NCI-H2196 (cell line): Measurements from ENCODE around the gene LDHAL6B.

Experiments
- DNase-seq: peaks from one replicate; lab custom pipeline; 2025; ENCODE audit not compliant: unreplicated experiment; lab: John Stamatoyannopoulos, UW

The LDHAL6B gene

DNA sequence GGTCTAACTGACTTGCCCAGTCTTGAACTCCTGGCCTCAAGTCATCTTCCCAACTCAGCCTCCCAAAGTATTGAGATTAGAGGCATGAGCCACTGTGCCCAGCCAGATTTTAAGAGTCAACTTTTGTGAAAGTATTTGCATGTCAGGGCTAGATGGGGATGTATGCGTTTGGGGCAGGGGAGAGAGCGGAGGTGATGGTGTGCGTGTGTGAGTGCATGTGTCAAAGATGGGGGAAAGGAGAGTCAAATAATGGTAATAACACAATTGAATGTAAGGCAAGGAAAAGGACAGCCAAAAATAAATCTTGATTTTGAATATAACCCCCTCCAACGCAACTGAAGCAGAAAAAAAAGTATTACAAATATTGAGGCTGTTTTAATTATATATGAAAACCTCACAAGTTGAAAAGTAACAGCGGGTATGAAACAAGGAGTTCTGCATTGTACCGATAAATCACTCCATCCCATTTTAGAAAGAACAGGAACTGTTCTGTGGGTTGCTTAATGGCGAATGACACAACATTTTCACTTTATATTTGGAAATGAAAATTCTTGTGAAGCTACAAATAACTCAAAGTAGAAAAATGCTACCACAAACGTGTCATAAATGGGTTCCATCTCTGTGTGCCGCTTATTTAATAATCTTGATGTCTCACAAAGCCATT lies 29.9 kb upstream of the LDHAL6B start:
- no peak for DNase-seq

GRCh38 chr15:59177317-59177660 lies 29.4 kb upstream of the LDHAL6B start:
- no peak for DNase-seq

DNA sequence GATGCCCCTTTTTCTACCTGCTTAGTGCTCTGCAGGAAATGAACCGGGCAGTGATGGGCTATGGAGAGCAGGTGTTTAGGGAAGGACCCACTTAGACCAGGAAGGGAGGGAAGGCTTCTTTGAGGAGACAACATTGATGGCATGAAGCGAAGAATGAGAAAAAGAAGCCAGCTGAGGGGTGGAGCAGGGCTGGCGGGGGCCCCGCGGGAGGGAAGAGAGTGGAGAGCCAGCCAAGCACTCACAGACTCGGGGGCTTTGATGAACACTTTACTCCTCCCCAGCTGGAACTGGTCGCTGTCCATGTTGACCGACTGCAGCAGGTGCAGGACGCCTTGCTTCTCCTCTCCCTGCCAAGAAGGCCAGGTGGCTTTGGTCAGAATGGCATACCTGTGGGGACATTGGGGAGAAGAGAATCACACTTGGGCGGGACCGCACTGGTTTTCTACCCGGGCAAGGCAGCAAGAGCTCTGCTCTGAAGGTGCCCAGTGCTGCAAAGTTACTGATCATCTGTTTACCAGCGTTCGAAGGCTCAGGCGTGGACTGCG lies 28.4 kb upstream of the LDHAL6B start:
- peak; percentile 50 for DNase-seq

DNA sequence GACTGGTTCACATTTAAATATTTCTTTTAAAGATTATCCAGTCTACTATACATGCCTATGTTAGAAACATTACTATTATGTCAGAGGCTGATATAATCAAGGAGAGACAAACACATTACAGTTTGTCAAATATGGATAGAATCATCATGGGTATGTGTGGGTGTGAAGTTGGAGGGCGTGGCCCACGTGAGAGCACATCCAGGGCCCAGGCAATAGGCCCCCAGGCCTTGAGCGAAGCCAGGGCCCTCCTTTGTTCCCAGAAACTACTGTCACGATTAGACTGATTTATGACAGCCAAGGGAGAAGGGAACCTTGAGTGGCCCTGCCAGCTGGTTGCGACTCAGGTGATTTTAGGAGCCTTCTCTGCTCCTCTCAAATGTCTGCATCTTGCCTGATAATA lies 26.9 kb upstream of the LDHAL6B start:
- no peak for DNase-seq

DNA sequence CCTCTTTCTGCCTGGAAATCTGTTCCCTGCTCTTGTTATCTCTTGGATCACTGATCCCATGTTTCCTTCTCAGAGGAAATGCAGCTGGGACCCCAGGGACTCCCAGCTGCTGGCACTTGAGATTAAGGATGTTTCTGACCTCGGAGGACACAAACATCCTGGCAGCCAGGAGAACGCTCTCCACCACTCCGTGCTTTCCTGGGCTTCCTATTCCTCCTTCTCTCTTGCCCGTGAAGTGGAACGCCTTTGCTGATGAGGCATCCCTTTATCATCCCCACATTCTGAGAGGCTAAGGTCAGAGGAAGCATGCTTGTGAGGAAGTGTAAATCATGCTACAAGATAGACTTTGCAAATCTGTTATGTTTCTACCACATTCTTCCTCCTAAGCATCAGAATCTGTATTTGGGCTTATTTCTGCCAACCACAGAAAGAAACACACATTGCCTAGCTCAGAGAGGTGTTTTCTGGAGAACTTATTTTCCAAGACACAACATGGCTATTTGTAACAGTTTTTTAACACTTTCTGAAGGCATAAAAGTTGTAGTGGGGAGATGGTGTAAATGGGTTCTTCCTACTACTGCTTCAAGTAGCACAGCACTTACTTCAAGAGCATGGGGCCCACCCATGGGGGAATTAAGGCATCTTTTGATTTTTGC lies 25.6 kb upstream of the LDHAL6B start:
- DNase-seq = no peak

DNA sequence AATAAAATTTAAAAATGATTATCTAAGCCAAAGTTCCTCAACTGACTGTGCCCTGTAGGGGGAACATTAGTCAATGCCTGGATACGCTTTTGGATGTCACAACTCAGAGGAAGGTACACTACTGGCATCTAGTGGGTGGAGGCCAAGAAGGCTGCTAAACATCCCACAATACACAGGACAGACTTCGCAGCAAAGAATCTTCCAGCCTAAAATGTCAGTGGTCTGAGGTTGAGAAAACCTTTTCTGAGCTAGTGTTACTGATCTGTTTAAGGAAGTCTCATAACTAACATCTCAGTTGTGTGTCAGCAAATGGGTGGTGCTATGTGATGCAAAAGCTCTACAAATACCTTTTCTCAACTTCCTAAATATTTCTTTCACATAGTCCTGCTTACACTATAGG lies 20.9 kb upstream of the LDHAL6B start:
- DNase-seq = no peak

GRCh38 chr15:59186501-59186900 lies 20.1 kb upstream of the LDHAL6B start:
- DNase-seq = no peak

- no peak for DNase-seq
Measured at GRCh38 chr15:59189241-59189640, 17.4 kb upstream of the LDHAL6B start.

GRCh38 chr15:59190291-59190690 lies 16.4 kb upstream of the LDHAL6B start:
- DNase-seq = no peak

GRCh38 chr15:59191855-59192237 lies 14.8 kb upstream of the LDHAL6B start:
- DNase-seq = no peak

- no peak for DNase-seq
Measured at GRCh38 chr15:59194639-59195325, 11.9 kb upstream of the LDHAL6B start.

GRCh38 chr15:59196416-59196815 lies 10.2 kb upstream of the LDHAL6B start:
- DNase-seq = no peak

DNA sequence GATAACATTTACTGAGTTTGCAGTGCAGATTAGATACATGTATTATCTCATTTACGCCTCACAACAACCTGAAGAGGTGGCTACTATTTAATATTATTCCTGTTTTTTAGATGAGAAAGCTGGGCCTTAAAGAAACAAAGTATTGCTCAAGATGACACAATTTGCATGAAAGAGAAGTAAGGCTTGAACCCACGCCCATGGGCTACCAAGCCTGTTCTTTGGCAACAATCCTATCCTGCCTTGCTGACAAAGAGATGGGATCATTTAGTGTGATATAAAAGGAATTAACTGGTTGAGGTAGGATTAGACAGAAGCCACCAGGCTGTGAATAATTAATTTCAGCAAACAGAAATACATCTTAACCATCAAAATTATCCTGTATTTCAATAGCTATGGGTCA lies 9.2 kb upstream of the LDHAL6B start:
- DNase-seq = no peak

GRCh38 chr15:59199626-59200465 lies 6.8 kb upstream of the LDHAL6B start:
- DNase-seq = no peak

- no peak for DNase-seq
Measured at GRCh38 chr15:59200560-59200959, 6.1 kb upstream of the LDHAL6B start.

DNA sequence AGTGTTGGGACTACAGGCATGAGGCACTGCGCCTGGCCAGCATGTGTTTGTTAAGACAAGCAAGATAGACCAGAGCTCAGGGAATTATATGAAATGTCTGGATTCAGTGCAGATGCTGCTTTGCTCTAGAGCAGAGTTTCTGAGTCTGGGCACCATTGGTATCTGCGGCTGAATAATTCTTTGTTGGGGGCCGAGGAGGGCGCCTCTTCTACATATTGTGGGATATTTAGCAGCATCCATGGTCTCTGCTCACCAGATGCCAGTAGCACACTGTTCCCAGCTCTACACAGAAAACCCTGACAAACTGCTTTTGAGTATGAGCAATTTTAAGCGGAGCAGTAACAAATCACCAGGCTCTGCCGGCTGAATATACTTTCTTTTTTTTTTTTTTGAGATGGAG lies 3.6 kb upstream of the LDHAL6B start:
- DNase-seq = no peak

DNA sequence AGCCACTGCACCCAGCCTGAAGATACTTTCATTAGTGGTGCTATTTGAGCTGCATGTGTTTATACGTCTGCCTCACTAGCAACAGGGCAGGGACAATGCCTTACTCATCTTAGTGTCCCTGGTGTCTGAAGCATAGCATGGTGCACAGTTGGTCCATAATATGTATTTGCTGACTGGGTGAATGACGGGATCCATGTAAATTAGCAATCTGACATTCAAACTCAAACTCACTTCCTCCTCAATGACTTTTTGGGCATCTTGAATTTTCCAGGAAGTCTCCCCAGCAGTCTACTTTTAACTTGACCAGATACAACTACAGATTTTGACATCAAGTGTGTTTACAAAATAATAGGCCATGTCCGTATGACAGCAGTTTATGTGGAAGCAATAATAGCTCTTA lies 3.0 kb upstream of the LDHAL6B start:
- no peak for DNase-seq

- no peak for DNase-seq
Measured at GRCh38 chr15:59205839-59206622, 612 bp upstream of the LDHAL6B start.

- no peak for DNase-seq
Measured at GRCh38 chr15:59208613-59209249, 2.1 kb downstream of the LDHAL6B start.

DNA sequence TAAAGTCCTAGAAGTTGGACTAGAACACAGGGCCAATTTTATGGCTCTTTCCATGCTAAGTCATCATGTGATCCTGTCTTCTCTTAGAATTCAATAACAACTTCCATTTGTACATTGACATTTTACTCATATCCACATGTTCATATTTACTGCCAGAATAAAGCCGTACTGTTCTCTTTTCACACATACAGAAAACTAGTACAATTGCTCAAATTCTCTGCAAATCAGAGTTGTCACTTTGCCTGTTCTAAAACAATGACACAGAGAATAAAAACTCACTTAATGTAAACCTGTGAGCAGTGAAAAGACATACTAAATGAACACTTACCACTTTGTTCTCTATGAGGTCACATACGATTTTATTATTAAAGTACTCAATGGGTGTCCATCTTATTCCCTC lies 3.5 kb downstream of the LDHAL6B start:
- no peak for DNase-seq
